ENCODE measurements around the gene ZNF620. TPM values are rescaled to one million over a fixed set of nuclear protein-coding genes. Genes with fewer than 3 reads are reported as not detected.

The ZNF620 gene
- polyA plus RNA-seq, 1 donor (not counting 4 experiments of a cell fraction or from before 2014, with no cell fraction given), result 0.35 TPM

DNA sequence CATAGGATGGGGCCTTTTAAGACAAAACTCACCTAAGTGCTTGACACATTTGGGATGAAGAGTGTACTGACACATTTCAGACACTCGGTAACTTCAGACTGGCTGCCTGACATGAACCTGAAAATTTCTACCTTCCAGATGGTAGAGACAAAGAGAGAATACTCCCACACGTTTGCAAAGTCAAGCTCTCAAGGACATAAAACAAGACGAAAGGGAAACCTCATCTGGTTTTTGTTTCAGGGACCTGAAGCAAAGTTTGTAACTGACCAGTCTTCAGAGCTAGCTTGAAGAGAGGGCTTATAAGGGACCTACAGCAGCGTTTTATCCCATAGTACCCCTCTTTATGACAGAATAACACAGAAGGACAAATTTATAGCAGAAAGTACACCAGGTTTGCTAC lies 60.9 kb downstream of the ZNF620 start:
- dilution Hi-C loops (cut with MboI; ENCODE audit: extremely low pct_ligation_motif_present, low sequenced_read_pairs), result no loop called here
- FAIRE-seq, result no peak

More for the DNA sequence above, 60.9 kb downstream of the ZNF620 start:
- peaks cover 4% of the 10 kb centered on the region for H3K9me3 ChIP-seq (ENCODE audit: control insufficient read depth, low read depth, low read length)
- H3K27ac ChIP-seq (ENCODE audit: control insufficient read depth, insufficient read depth, low read length), result no peak overlapping the region
- no peaks in the 10 kb centered on the region for H3K4me1 ChIP-seq (ENCODE audit: control insufficient read depth, extremely low read depth, insufficient read depth, low read length)
- DNase-seq (ENCODE audit: low read depth, low spot score), result no peak
- H3K9ac ChIP-seq (ENCODE audit: control insufficient read depth, extremely low read depth, insufficient read depth, low read length), result no peak overlapping the region
- no peaks in the 10 kb centered on the region for H3K27me3 ChIP-seq (ENCODE audit: control insufficient read depth, extremely low read depth, insufficient read depth, low read length)
- H2AFZ ChIP-seq (ENCODE audit: control insufficient read depth, low read length), result no peak overlapping the region
- H3K4me2 ChIP-seq (ENCODE audit: control insufficient read depth, extremely low read depth, insufficient read depth, low read depth, low read length), result no peak overlapping the region
- no peaks in the 10 kb centered on the region for H4K20me1 ChIP-seq (ENCODE audit: control insufficient read depth, extremely low read depth, insufficient read depth, low read length)
- no peaks in the 10 kb centered on the region for H3K79me2 ChIP-seq (ENCODE audit: control insufficient read depth, insufficient read depth, low read length)
- no peak overlapping the region for H3K4me3 ChIP-seq (ENCODE audit: control insufficient read depth in 2 of 3, extremely low read depth in 1 of 3, insufficient read depth in 2 of 3, low read depth in 1 of 3, low read length in 3 of 3)
- H3K36me3 ChIP-seq (ENCODE audit: control insufficient read depth in 2 of 2, extremely low read depth in 1 of 2, insufficient read depth in 2 of 2, low read length in 2 of 2), result no peaks in the 10 kb centered on the region
- TF ChIP-seq CTCF (optimal IDR thresholded peaks at IDR 0.05 in 1 of 3, IDR thresholded peaks at IDR 0.05 in 1 of 3, conservative IDR thresholded peaks at IDR 0.05 in 1 of 3; ENCODE audit: extremely low read depth in 1 of 3, insufficient read depth in 2 of 3, low read length in 3 of 3), result no peak
- no peaks in the 10 kb centered on the region for H3K9me1 ChIP-seq (ENCODE audit: control insufficient read depth, extremely low read depth, insufficient read depth, low read length)

Small RNA genes within 50 kb of the gene (small RNA-seq; reads per million reads assigned to genes)
- gene RNU5B-2P (ENCODE audit: insufficient read length in 3 of 3, low read depth in 3 of 3, low replicate concordance in 1 of 3), result 0 reads per million in 3 experiments

Other genes starting within 250 kb of the ZNF620 start
- 9.9 to 23.5 TPM (median 20.9 TPM) in 3 replicates for gene EIF1B, start 196.3 kb upstream of the ZNF620 start, polyA plus RNA-seq
- 11.5 to 20.5 TPM (median 12.9 TPM) in 3 replicates for gene ENTPD3, start 118.9 kb upstream of the ZNF620 start, polyA plus RNA-seq
- gene RPL14, start 48.7 kb upstream of the ZNF620 start, polyA plus RNA-seq, result 473 to 787 TPM (median 585 TPM) in 3 replicates
- gene ZNF619, start 28.9 kb upstream of the ZNF620 start, polyA plus RNA-seq, result 2.3 to 3.4 TPM (median 3.1 TPM) in 3 replicates
- 10.3 to 14.4 TPM (median 14.3 TPM) in 3 replicates for gene ZNF621, start 18.9 kb downstream of the ZNF620 start, polyA plus RNA-seq